ENCODE data around the gene EPHB2.

EPHB2 gene

DNA sequence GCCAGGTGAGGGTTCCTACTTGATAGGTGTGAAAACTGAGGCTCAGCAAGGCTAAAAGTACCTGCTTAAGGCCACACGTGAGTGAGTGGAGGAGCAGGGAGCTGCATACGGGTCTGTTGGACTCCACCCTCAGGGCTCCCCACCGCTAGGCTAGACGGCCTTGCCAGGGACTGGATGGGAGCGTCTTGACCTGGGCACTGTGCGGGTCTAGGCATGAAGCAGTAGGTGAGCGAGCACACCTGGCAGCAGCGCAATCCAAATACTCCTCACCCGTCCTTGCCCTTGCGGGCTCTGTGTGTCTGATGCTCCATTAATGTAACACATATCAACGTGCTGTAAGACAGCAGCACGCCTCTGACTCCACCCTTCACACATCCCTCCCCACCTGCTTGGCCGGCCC, 168.0 kb downstream of the EPHB2 start (continued):
- TF ChIP-seq ZNF549 (tag by site-specific recombination; IDR thresholded peaks at IDR 0.05), result no peak
- TF ChIP-seq IKZF3 (tag by site-specific recombination; IDR thresholded peaks at IDR 0.05), result no peak
- no peak for TF ChIP-seq ZNF391 (tag by site-specific recombination; IDR thresholded peaks at IDR 0.05; ENCODE audit: borderline replicate concordance, low read depth)
- no peak for TF ChIP-seq WT1 (tag by site-specific recombination; IDR thresholded peaks at IDR 0.05)
- no peak for TF ChIP-seq ZNF404 (tag by site-specific recombination; IDR thresholded peaks at IDR 0.05)

DNA sequence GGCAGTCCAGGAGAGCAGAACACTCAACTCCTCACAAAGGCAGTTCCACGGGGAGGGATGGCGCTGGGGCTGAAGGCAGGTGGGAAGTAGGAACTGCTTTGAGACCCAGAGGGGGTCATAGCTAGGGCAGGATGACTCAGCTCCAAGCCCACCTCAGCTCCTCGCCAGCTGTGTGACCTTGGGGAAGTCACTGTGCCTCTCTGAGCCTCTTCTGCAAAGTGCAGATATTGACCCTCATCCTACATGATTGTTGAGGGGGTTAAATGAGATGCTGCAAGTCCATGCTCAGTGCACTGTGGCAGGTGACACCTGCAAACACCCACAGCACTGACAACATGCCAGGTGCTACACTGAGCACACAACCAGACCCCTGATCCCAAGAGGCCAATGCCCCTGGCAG, 168.8 kb downstream of the EPHB2 start:
- no peaks in the 10 kb centered on the region for H3K36me3 ChIP-seq (ENCODE audit: control insufficient read depth in 2 of 2, insufficient read depth in 1 of 2, low read length in 2 of 2)
- TF ChIP-seq ZNF768 (tag by site-specific recombination; IDR thresholded peaks at IDR 0.05) (peak; percentile 70; the same call in 1 of the 2 replicates), ZNF664 (tag by site-specific recombination; IDR thresholded peaks at IDR 0.05) (peak; percentile 55; the same call in 1 of the 2 replicates), KLF10 (tag by site-specific recombination; IDR thresholded peaks at IDR 0.05) (no peak)
- no peaks in the 10 kb centered on the region for H3K9me3 ChIP-seq (ENCODE audit: control insufficient read depth, insufficient read depth, low read depth, low read length)
- ChIA-PET CTCF (interaction anchor here (0.7 to 1.1 kb wide), 4 partner anchors 9 to 205 kb away, joined by 3 to 4 read pairs (median 4); no protein-coding TSS in a partner anchor), POLR2A (no interaction called here)
- no peak overlapping the region for H3K27ac ChIP-seq (ENCODE audit: extremely low read depth, low read depth, low read length)
- H3K4me3 ChIP-seq (ENCODE audit: low read depth, low read length), result no peak overlapping the region
- no peaks in the 10 kb centered on the region for H3K4me1 ChIP-seq (ENCODE audit: control insufficient read depth, insufficient read depth, low read length)

DNA sequence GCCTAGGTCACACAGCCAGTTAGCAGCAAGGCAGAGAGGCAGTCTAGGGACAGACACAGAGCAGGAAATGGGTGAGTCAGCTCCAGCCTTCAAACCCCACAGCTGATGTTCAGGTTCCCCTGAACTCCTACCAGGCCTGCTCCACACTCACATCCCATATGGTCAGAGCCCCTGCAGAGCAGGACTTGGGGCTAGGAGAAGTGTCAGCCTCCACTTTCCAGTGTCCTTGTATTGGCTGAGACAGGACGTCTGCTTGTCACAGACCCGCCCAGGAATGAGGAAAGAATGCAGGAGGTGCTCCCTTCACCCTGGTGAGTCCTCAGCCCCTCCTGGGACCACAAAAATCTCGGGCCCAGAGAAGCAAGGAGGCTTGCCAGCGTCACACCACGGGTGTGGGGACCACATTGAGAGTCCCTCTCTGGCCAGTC, 169.5 kb downstream of the EPHB2 start:
- Histone ChIP-seq H3K27ac (ENCODE audit: extremely low read depth, low read depth, low read length) (no peak overlapping the region), H3K4me3 (ENCODE audit: low read depth, low read length) (no peak overlapping the region), H3K9me3 (ENCODE audit: control insufficient read depth, insufficient read depth, low read depth, low read length) (no peaks in the 10 kb centered on the region), H3K36me3 (ENCODE audit: control insufficient read depth in 2 of 2, insufficient read depth in 1 of 2, low read length in 2 of 2) (no peaks in the 10 kb centered on the region), H3K4me1 (ENCODE audit: control insufficient read depth, insufficient read depth, low read length) (no peaks in the 10 kb centered on the region)
- ChIA-PET POLR2A (no interaction called here), CTCF (interaction anchor here (1.0 kb wide), 1 partner anchor 9 kb away, joined by 4 read pairs; no protein-coding TSS in a partner anchor)
- TF ChIP-seq, protein P1, sequence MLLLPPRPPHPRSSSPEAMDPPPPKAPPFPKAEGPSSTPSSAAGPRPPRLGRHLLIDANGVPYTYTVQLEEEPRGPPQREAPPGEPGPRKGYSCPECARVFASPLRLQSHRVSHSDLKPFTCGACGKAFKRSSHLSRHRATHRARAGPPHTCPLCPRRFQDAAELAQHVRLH (tag by site-specific recombination; IDR thresholded peaks at IDR 0.05), result no peak
- TF ChIP-seq TRIM28 (IDR thresholded peaks at IDR 0.05; ENCODE audit: borderline replicate concordance, low read length), result no peak
- no peak for TF ChIP-seq ZNF112 (tag by site-specific recombination; IDR thresholded peaks at IDR 0.05)
- peak; percentile 60 for TF ChIP-seq ZIC2 (tag by site-specific recombination; IDR thresholded peaks at IDR 0.05)
- no peak for TF ChIP-seq KLF8 (tag by site-specific recombination; IDR thresholded peaks at IDR 0.05)
- no peak for TF ChIP-seq GLI4 (tag by site-specific recombination; IDR thresholded peaks at IDR 0.05)
- no peak for TF ChIP-seq BCL11A (tag by site-specific recombination; IDR thresholded peaks at IDR 0.05; ENCODE audit: low read depth)
- TF ChIP-seq SETDB1 (IDR thresholded peaks at IDR 0.05; ENCODE audit: insufficient read length, low read length), result no peak

DNA sequence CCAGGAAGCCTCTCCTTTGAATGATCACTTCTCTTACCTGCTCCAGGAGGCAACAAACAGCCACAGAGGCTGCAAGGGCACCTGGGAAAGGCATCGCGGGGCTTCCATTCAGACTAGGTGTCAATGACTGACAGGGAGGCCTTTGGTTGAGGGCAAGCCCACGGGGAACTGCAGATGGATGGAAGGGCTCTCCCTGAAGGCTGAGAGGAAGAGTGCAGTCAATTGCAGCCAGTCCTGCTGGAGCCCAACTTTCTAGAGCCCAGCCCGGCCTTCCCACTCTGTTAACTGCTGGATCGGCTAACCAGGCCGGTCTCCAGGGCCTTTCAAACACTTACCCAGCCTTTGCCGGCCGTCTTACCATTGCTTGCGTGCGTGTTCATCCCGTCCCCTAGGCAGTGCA, 172.8 kb downstream of the EPHB2 start:
- no peaks in the 10 kb centered on the region for H3K9me3 ChIP-seq (ENCODE audit: control insufficient read depth, insufficient read depth, low read depth, low read length)
- no peak overlapping the region for H3K4me3 ChIP-seq (ENCODE audit: low read depth, low read length)
- no peaks in the 10 kb centered on the region for H3K36me3 ChIP-seq (ENCODE audit: control insufficient read depth in 2 of 2, insufficient read depth in 1 of 2, low read length in 2 of 2)
- ChIA-PET POLR2A (no interaction called here), CTCF (interaction anchor here (1.9 kb wide), 1 partner anchor 22 kb away, joined by 7 read pairs; no protein-coding TSS in a partner anchor)
- no peak overlapping the region for H3K27ac ChIP-seq (ENCODE audit: extremely low read depth, low read depth, low read length)
- no peaks in the 10 kb centered on the region for H3K4me1 ChIP-seq (ENCODE audit: control insufficient read depth, insufficient read depth, low read length)
- TF ChIP-seq KLF7 (tag by site-specific recombination; IDR thresholded peaks at IDR 0.05; ENCODE audit: borderline replicate concordance) (no peak), ZNF366 (tag by site-specific recombination; conservative IDR thresholded peaks at IDR 0.05) (no peak), ZFHX2 (tag by site-specific recombination; conservative IDR thresholded peaks at IDR 0.05) (no peak), ZNF24 (tag by site-specific recombination; IDR thresholded peaks at IDR 0.05) (no peak), HOXD13 (CRISPR knock-in tag; IDR thresholded peaks at IDR 0.05; ENCODE audit: borderline replicate concordance) (no peak), ZNF155 (tag by site-specific recombination; IDR thresholded peaks at IDR 0.05) (no peak), GLI2 (tag by site-specific recombination; IDR thresholded peaks at IDR 0.05; ENCODE audit: borderline replicate concordance, low read depth) (no peak), ZNF19 (tag by site-specific recombination; IDR thresholded peaks at IDR 0.05; ENCODE audit: low read depth) (no peak), ZNF777 (tag by site-specific recombination; IDR thresholded peaks at IDR 0.05; ENCODE audit: borderline replicate concordance) (no peak), SALL2 (tag by site-specific recombination; IDR thresholded peaks at IDR 0.05; ENCODE audit: borderline replicate concordance) (no peak), ZNF10 (tag by site-specific recombination; IDR thresholded peaks at IDR 0.05) (no peak), ZNF184 (tag by site-specific recombination; IDR thresholded peaks at IDR 0.05) (no peak), ZNF521 (tag by site-specific recombination; IDR thresholded peaks at IDR 0.05) (no peak)
- TF ChIP-seq, protein P2, sequence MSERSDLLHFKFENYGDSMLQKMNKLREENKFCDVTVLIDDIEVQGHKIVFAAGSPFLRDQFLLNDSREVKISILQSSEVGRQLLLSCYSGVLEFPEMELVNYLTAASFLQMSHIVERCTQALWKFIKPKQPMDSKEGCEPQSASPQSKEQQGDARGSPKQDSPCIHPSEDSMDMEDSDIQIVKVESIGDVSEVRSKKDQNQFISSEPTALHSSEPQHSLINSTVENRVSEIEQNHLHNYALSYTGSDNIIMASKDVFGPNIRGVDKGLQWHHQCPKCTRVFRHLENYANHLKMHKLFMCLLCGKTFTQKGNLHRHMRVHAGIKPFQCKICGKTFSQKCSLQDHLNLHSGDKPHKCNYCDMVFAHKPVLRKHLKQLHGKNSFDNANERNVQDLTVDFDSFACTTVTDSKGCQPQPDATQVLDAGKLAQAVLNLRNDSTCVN (tag by site-specific recombination; optimal IDR thresholded peaks at IDR 0.05), result no peak
- TF ChIP-seq, protein P3, sequence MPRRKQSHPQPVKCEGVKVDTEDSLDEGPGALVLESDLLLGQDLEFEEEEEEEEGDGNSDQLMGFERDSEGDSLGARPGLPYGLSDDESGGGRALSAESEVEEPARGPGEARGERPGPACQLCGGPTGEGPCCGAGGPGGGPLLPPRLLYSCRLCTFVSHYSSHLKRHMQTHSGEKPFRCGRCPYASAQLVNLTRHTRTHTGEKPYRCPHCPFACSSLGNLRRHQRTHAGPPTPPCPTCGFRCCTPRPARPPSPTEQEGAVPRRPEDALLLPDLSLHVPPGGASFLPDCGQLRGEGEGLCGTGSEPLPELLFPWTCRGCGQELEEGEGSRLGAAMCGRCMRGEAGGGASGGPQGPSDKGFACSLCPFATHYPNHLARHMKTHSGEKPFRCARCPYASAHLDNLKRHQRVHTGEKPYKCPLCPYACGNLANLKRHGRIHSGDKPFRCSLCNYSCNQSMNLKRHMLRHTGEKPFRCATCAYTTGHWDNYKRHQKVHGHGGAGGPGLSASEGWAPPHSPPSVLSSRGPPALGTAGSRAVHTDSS (tag by site-specific recombination; IDR thresholded peaks at IDR 0.05), result no peak

Data from HEK293 (cell line).